Measurements from ENCODE around the gene TFAP2A.

The TFAP2A gene

DNA sequence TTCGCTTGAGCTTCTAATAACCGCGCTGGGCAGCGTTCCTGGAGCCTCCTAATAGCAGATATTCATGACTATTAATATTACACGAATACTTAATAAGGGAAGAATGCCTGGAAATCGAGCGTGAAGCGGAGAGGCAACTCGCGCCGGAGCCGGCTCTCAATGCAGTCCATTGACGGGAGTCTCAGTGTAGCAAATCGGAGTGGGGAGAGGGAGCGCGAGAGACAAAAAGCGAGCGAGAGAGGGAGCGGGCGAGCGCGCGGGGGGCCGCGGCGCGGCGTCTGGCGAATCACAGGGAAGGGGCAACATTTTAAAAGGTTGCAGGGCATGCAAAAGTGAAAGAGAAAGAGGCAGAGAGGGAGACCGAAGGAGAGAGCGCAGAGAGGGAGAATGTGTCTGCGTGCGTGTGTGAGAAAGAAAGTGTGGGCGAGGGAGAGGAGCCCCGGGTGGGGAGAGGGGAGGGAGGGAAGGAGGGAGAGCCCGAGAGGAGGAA is 2.9 kb downstream of the TFAP2A start:
- H3K23ac ChIP-seq (ENCODE audit: low read depth, low read length, poor library complexity): no peak overlapping the region
- no peak overlapping the region for H2BK12ac ChIP-seq (ENCODE audit: low read length)
- no peak overlapping the region for H3K18ac ChIP-seq (ENCODE audit: low read length)
- no CpG with 5 or more reads among the region's 36 CpGs for WGBS, 2 donors (ENCODE audit: extremely low coverage in 2 of 2, insufficient read length in 2 of 2, insufficient replicate concordance in 1 of 2)
- H3K4ac ChIP-seq (ENCODE audit: low read length): no peak overlapping the region
- H3K27ac ChIP-seq (replicated peaks; ENCODE audit: low read length): no peak overlapping the region
- no peak overlapping the region for H3K14ac ChIP-seq (ENCODE audit: low read length)
- peak overlapping the region; percentile 45 to 73 for H3K4me3 ChIP-seq (ENCODE audit: low read length in 2 of 2)
- H4K91ac ChIP-seq (ENCODE audit: low read depth, low read length, poor library complexity): no peak overlapping the region
- H3K9ac ChIP-seq (ENCODE audit: low read depth, low read length, poor library complexity): no peak overlapping the region
- peak overlapping the region; percentile 84 for H2AFZ ChIP-seq (ENCODE audit: low read length)
- peaks cover 6 to 11% of the 10 kb centered on the region in 2 donors for H3K9me3 ChIP-seq (replicated peaks in 1 of 2; ENCODE audit: control insufficient read depth in 2 of 2, insufficient read depth in 1 of 2, low read depth in 1 of 2, low read length in 2 of 2)
- H3K36me3 ChIP-seq (replicated peaks in 1 of 2; ENCODE audit: control insufficient read depth in 2 of 2, insufficient read depth in 2 of 2, low read length in 2 of 2): no peaks in the 10 kb centered on the region
- H2BK15ac ChIP-seq (ENCODE audit: low read length): no peak overlapping the region
- peaks cover 7 to 12% of the 10 kb centered on the region in 2 donors for H3K4me1 ChIP-seq (ENCODE audit: control insufficient read depth in 2 of 2, insufficient read depth in 1 of 2, low read depth in 1 of 2, low read length in 2 of 2)
- H2AK5ac ChIP-seq (ENCODE audit: low read depth, low read length): no peak overlapping the region
- H4K8ac ChIP-seq (ENCODE audit: low read depth, low read length): no peak overlapping the region
- no peak overlapping the region for H2BK5ac ChIP-seq (ENCODE audit: low read length)
- no peaks in the 10 kb centered on the region for H3K79me1 ChIP-seq (ENCODE audit: low read depth, low read length)
- peak overlapping the region; percentile 95 for H3K4me2 ChIP-seq (ENCODE audit: insufficient read depth, low read length, poor library complexity, severe bottlenecking)
- no peak overlapping the region for H2BK120ac ChIP-seq (ENCODE audit: low read depth, low read length)
- no peak for DNase-seq (ENCODE audit: low spot score)
- H3K27me3 ChIP-seq (ENCODE audit: control insufficient read depth in 3 of 3, insufficient read depth in 3 of 3, low read depth in 1 of 3, low read length in 3 of 3): peaks cover 52 to 98% (median 89%) of the 10 kb centered on the region in 3 experiments

DNA sequence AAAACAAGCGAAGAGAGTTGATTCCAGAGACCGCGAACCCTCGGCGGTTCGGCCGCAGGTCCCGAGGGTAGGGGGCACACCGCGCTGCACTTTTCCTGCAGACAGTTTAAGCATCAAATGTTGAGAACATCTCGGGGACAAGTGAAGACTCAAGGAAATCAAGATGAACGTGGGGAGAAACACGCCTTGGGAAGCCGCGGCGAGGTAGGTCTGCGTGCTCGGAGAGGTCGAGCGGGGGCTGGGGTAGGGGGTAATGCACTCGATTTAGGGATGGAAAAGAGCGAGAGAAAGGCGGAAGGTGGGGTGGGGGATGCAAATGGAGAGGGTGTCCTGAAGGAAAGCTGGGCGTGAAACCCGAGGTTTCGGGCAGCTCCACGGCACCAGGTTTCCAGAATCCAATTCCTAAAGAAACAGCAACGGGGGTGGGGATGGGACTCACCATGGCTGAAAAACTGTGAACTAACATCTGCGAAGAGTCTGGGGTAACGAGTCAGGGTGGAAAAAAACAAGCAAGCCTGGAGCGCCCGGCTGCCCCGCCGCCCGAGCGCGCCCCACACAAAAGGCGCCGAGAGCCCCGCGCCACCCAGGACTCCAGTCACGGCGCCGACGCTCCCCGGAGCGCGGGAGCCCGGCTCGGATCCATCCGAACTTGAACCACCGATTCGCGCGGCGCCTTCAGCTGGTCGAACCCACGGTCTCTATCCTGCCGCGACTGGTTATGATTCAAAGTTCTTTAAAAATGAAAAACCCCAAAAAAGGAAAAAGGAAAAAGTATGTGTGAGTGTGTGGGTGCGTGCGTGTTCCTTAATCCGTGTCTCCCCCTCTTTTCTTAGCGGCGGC is 3.5 kb downstream of the TFAP2A start:
- WGBS, 2 donors (ENCODE audit: extremely low coverage in 2 of 2, insufficient read length in 2 of 2, insufficient replicate concordance in 1 of 2): no CpG with 5 or more reads among the region's 65 CpGs
- H3K27ac ChIP-seq (replicated peaks; ENCODE audit: low read length): no peak overlapping the region

DNA sequence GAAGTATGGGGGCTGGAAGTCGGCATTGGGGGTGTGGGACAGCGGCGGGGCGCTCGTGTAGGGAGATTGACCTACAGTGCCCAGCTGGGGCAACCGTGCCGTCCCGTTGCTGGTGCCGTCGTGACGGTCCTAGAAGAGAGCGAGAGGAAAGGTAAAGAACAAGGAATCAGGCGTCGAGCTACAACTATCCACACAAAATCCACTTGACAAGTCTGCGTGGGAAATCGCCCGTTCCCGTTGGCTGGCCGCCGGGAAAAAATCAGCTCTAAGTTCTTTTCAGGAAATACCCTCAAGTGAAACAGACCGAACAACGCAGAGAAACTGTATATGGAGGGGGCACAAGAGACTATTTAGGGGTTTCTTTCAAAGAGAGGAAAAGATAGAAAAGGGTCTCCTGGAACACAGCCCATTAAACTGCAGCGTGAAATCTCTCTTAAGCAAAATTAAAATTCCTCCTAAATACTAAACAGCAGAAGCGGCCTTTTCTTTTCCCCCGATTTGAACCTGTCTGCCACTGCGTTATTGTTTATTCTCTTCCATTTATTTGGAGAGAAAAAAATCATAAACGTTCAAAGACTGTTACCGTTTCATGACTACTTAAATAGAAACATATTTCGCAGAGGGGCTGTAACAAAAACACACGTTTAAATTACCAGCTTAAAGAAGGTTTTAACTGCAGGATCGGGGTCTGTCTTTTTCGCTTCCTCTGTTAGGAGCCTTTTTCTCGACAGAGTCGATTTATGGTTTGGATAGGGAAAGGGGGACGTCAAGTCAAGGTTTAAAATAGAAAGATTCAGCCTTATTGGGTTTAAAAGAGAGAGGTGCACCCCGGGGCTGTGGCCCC is 4.4 kb downstream of the TFAP2A start:
- no peak for DNase-seq (ENCODE audit: low spot score)
- Histone ChIP-seq H3K27me3 (ENCODE audit: control insufficient read depth in 3 of 3, insufficient read depth in 3 of 3, low read depth in 1 of 3, low read length in 3 of 3) (peaks cover 44 to 98% (median 86%) of the 10 kb centered on the region in 3 experiments), H3K27ac (replicated peaks; ENCODE audit: low read length) (no peak overlapping the region), H2BK12ac (ENCODE audit: low read length) (no peak overlapping the region), H2BK120ac (ENCODE audit: low read depth, low read length) (no peak overlapping the region), H3K4ac (ENCODE audit: low read length) (no peak overlapping the region), H3K4me2 (ENCODE audit: insufficient read depth, low read length, poor library complexity, severe bottlenecking) (no peak overlapping the region), H2AFZ (ENCODE audit: low read length) (no peak overlapping the region), H3K9me3 (replicated peaks in 1 of 2; ENCODE audit: control insufficient read depth in 2 of 2, insufficient read depth in 1 of 2, low read depth in 1 of 2, low read length in 2 of 2) (peaks cover 6 to 11% of the 10 kb centered on the region in 2 donors), H3K36me3 (replicated peaks in 1 of 2; ENCODE audit: control insufficient read depth in 2 of 2, insufficient read depth in 2 of 2, low read length in 2 of 2) (no peaks in the 10 kb centered on the region), H2BK5ac (ENCODE audit: low read length) (no peak overlapping the region), H3K9ac (ENCODE audit: low read depth, low read length, poor library complexity) (no peak overlapping the region), H3K4me3 (ENCODE audit: low read length in 2 of 2) (no peak overlapping the region), H3K23ac (ENCODE audit: low read depth, low read length, poor library complexity) (peak overlapping the region; percentile 32), H4K91ac (ENCODE audit: low read depth, low read length, poor library complexity) (no peak overlapping the region), H3K14ac (ENCODE audit: low read length) (no peak overlapping the region), H3K79me1 (ENCODE audit: low read depth, low read length) (no peaks in the 10 kb centered on the region), H3K18ac (ENCODE audit: low read length) (peak overlapping the region; percentile 52), H3K4me1 (ENCODE audit: control insufficient read depth in 2 of 2, insufficient read depth in 1 of 2, low read depth in 1 of 2, low read length in 2 of 2) (peaks cover 7 to 12% of the 10 kb centered on the region in 2 donors), H4K8ac (ENCODE audit: low read depth, low read length) (no peak overlapping the region), H2BK15ac (ENCODE audit: low read length) (no peak overlapping the region), H2AK5ac (ENCODE audit: low read depth, low read length) (no peak overlapping the region)
- WGBS, 2 donors (ENCODE audit: extremely low coverage in 2 of 2, insufficient read length in 2 of 2, insufficient replicate concordance in 1 of 2): no CpG with 5 or more reads among the region's 36 CpGs

More for the DNA sequence above, 3.5 kb downstream of the TFAP2A start:
- Histone ChIP-seq H3K9me3 (replicated peaks in 1 of 2; ENCODE audit: control insufficient read depth in 2 of 2, insufficient read depth in 1 of 2, low read depth in 1 of 2, low read length in 2 of 2) (peaks cover 6 to 11% of the 10 kb centered on the region in 2 donors), H3K14ac (ENCODE audit: low read length) (no peak overlapping the region), H3K23ac (ENCODE audit: low read depth, low read length, poor library complexity) (no peak overlapping the region), H3K4me3 (ENCODE audit: low read length in 2 of 2) (peak overlapping the region; percentile 45 to 73), H3K36me3 (replicated peaks in 1 of 2; ENCODE audit: control insufficient read depth in 2 of 2, insufficient read depth in 2 of 2, low read length in 2 of 2) (no peaks in the 10 kb centered on the region), H2BK5ac (ENCODE audit: low read length) (no peak overlapping the region), H3K27me3 (ENCODE audit: control insufficient read depth in 3 of 3, insufficient read depth in 3 of 3, low read depth in 1 of 3, low read length in 3 of 3) (peaks cover 46 to 98% (median 89%) of the 10 kb centered on the region in 3 experiments), H3K4me2 (ENCODE audit: insufficient read depth, low read length, poor library complexity, severe bottlenecking) (peak overlapping the region; percentile 95), H2AFZ (ENCODE audit: low read length) (peak overlapping the region; percentile 84), H4K8ac (ENCODE audit: low read depth, low read length) (no peak overlapping the region), H2BK120ac (ENCODE audit: low read depth, low read length) (no peak overlapping the region), H3K79me1 (ENCODE audit: low read depth, low read length) (no peaks in the 10 kb centered on the region), H3K4ac (ENCODE audit: low read length) (no peak overlapping the region), H3K4me1 (ENCODE audit: control insufficient read depth in 2 of 2, insufficient read depth in 1 of 2, low read depth in 1 of 2, low read length in 2 of 2) (peaks cover 7 to 12% of the 10 kb centered on the region in 2 donors), H2AK5ac (ENCODE audit: low read depth, low read length) (no peak overlapping the region), H4K91ac (ENCODE audit: low read depth, low read length, poor library complexity) (no peak overlapping the region), H2BK12ac (ENCODE audit: low read length) (no peak overlapping the region), H3K9ac (ENCODE audit: low read depth, low read length, poor library complexity) (no peak overlapping the region), H3K18ac (ENCODE audit: low read length) (no peak overlapping the region), H2BK15ac (ENCODE audit: low read length) (peak overlapping the region; percentile 82)
- no peak for DNase-seq (ENCODE audit: low spot score)

All from neuronal stem cell (in vitro differentiated cells).